GM18526 (cell line): Measurements from ENCODE around the gene KCNK10.

Source experiments
- POLR2A ChIP-seq: IDR thresholded peaks from 3 replicates; pipeline ENCODE4 v1.6.1; 2011; ENCODE audit not compliant: insufficient read length; ENCODE audit errors: extremely low read depth

Gene KCNK10

GRCh38 chr14:88301381-88301780 lies 21.7 kb downstream of the KCNK10 start:
- TF ChIP-seq POLR2A, result no peak

DNA sequence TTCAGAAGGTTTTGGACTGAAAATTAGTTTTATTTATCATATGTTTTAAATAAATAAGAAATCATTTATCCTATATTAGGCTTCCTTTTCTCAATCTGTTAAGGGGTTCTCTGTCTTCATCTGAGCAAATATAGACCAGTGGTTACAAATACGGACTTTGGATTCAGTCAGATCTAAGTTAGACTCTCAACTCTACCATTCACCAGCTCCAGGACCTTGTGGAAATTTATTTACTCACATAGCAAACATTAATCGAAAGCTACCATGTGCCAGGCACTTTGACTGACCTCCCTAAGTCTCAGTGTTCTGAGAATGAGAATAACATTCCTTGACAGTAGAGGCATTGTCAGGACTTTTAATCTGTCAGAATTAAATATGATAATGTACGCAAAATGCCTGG lies 22.3 kb downstream of the KCNK10 start:
- TF ChIP-seq POLR2A, result no peak

DNA sequence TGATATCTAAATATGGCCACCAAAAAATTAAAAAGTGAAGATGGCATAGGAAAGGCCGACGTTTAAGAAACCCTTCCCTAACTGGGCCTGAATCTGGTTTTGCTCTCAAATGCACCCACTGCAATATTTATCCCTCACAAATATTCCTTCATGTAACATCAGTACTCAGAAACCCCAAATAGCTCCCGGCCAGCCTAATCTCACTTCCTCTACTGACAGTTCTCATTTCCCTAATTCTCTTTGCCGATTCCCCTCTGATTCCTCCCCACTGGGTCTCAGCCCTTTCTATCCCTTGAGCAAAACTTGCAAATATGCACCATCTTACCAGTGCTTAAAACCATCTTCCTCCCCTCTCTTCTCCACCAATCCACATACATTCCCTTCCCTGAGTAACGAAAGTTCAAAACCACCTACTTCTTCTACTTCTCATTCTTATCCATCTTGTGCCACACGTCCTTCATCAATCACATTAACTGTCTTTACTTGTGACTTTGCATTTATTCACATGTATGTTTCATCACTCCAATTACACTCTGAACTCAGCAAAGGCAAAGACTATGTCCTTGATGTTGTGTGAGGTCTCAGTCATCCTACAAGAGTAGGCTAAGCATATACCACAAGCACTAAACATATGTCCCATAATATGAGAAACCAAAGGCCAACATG lies 23.1 kb downstream of the KCNK10 start:
- TF ChIP-seq POLR2A, result no peak

GRCh38 chr14:88297306-88297705 lies 25.8 kb downstream of the KCNK10 start:
- no peak for TF ChIP-seq POLR2A

DNA sequence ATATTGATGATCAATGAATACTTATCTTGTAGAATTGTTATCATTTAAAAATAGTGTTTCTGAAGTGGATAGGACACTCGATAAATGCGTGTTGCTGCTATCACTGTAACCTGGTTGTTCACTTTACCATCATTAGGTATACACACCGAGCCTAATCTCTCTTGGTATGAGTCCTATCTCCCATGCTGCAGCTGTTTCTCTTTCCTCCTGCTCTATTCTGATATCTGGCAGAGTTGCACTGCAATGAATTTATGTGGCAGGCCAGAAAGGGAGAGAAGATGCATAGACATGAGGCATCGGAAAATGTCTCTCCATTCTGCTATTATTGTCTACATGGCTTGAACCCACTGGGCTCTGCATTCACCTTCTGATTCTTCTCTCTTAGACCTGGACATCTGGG lies 26.7 kb downstream of the KCNK10 start:
- TF ChIP-seq POLR2A, result no peak

DNA sequence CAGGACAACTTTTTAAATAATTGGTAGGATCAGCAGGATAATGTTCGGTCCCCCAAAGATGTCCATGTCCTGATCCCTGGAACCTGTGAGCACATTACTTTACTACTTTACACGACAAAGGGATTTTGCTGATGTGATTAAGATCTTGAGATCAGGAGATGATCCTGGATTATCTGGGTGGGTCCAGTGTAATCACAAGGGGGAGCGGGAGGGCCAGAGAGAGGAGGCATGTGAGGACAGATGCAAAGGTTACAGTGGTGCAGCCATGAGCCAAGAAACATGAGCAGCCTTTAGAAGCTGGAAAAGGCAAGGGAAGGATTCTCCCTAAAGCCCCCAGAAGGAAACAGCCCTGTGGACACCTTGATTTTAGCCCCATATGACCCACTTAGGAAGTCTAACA lies 33.1 kb downstream of the KCNK10 start:
- TF ChIP-seq POLR2A, result no peak

DNA sequence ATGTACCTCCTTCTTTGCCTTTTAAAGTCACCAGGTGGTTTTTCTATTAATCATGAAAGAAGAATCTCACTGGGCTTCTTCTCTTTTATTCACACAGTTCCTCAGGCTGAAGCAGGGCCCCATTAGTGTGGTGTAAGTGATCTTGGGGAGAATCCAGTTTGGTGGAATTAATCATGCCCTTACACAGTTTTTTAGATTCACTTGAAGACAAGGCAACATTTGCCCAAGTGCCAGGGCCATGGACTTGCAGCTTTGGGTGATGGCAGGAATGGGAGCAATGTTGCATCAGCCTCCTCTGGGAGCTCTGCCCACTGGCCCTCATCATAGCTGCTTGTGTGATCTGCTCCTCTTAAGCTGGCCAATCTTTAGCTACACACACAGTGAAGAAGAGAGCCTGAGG lies 33.8 kb downstream of the KCNK10 start:
- no peak for TF ChIP-seq POLR2A

DNA sequence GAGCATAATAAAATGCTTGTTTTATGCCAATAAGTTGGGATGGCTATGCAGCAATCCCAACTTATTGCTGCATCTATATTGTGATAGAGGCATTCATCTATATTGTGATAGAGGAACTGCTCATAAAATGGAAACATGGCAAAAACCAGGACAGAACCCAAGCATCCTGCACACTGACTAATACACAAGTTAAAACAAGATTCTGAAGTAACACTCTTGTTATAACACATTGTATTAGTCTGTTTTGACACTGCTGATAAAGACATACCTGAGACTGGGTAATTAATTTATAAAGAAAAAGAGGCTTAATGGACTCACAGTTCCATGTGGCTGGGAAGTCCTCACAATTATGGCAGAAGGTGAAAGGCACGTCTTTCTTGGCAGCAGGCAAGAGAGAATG lies 36.8 kb downstream of the KCNK10 start:
- TF ChIP-seq POLR2A, result no peak

- no peak for TF ChIP-seq POLR2A
Measured at GRCh38 chr14:88281447-88281846, 41.6 kb downstream of the KCNK10 start.

DNA sequence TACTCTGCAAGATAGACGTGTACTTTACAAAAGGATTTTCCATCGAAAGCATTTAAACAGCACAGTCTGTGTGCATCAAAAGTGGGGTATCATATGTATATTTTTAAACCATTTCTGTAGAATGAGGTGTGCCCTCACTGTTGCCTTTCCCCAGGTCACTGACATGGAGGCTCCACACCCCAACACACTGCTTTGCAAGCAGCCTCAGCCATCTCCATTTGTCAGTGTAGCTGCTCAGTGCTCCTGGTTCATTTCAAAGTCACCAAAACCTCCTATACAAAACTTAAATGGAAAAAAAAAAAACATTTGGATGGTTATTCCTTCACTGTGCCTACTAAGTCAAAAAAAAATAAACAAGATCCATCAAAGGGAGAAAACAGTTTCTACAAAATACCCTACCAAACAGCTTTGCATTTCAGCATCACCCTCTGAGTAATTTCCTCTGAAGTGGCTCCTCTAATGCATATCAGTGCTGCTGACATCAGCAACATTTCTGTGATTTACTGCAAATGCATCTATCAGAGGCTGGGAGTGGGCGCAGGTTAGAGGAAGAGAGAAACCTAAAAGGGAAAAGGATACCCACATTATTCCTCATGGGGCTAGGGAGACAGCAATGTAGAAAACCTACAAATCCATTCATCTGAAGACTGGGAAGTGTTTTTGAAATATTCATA lies 46.0 kb downstream of the KCNK10 start:
- no peak for TF ChIP-seq POLR2A

- TF ChIP-seq POLR2A, result no peak
Measured at GRCh38 chr14:88272390-88273269, 50.4 kb downstream of the KCNK10 start.

DNA sequence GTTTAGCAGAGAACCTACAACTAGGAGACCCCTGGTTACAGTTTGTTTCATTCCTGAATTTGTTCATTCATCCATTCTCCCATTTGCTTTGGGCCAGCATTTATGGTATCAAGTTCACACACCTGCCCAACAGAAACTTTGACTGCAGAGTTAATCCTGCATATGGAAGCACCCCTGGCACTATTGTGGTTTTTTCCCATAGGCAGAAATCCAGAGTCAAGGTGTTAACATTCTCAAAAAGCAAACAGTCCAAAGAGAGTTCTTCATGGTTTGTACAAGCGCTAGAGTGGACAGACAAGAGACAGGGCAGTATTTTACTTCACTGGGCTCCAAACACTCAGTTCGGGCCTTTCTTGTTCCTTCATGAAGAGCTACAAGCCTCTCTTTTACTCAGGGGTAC lies 51.9 kb downstream of the KCNK10 start:
- no peak for TF ChIP-seq POLR2A

DNA sequence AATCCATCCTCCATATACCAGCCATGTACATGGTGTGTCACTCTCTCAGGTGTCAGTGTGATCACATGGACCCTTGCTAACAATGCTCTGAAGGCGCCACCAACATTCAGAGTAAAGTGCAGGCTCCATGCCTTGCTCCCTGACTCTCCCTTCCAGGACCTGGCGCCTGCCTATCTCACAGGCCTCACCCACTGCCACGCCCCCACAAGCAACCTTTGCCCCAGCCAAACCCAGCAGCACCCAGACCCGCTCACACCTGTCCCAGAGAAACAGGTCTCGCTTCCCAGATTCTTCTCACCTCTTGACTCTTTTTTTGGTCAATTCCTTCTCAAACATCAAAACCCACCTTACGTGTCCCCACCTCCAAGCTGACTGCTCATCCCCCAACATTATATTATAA lies 52.3 kb downstream of the KCNK10 start:
- no peak for TF ChIP-seq POLR2A

DNA sequence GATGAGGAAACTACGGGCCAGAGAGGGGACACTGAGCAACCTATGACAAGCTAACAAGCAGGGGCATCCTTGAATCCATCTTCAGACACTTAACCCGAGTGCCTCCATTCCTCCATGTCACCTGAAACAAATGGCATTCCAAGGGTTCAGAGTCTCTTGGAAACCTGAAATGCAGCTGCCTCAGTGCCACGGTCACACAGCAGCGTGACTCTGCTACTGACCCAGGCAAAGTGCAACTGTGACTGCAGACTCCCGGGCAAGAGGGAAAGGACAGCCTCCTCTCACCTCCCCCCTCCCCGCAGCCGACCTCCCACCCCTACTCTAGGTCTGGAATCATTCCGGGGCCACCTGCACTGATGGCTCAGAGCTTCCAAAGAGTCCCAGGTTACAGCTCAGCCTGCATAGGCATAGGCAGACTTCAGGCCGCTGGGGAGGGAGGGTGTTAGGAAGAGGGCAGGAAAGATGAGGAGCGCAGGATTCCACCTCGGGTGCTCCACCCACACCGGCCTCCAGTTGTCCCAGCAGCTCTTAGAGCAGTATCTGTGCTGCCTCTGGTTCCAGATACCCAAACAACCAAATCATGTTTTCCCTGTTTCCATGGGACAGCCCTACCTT lies 53.2 kb downstream of the KCNK10 start:
- no peak for TF ChIP-seq POLR2A

DNA sequence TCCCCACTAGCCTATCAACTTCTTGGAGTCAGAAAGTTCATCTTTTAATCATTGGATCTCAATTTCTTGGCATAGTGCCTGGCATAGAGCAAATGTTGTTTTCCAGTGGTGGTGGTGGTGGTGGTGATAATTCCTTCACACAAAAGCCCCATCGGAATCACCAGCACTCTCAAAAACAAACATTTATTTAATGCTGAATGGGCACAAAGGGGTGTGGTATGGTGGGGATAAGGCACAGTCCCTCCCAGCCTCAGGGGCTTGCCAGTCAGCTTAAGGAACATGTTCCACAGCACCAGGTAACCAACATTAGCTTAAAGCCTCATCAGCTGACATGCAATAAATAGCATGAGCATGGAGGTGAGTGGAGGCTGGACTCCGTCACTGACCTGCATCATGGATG lies 56.6 kb downstream of the KCNK10 start:
- TF ChIP-seq POLR2A, result no peak

DNA sequence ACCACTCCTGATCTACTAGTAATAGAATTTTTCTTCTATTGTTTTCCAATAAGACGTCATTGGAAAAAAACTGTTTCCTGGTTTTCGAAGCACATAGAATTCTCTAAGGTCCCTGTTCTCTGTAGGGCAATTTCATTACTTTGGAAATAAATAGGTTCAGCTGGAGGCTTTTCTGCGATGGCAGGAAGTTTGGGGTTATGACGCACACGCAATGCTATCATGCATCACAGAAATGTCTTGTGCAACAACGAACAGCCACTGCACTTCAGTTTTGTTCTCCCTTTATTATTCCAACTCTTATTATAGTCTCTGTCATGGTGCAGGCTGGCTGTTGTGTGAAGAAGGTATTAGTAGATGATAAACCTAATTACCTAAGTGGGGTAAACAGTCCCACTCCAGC lies 59.0 kb downstream of the KCNK10 start:
- TF ChIP-seq POLR2A, result no peak
